HG02840 (cell line): ENCODE measurements around the gene TK1.
"Not testable (repeated sequence)": the region's sequence is repeated elsewhere in the genome, so short reads cannot be mapped to it uniquely, and the experiment has no call there.

ENCODE experiments used
- ATAC-seq: cut with Tn5 transposase; IDR thresholded peaks from one replicate; pipeline ENCODE4 v1.9.1; 2021; ENCODE audit warnings: mild to moderate bottlenecking, moderate library complexity, moderate number of reproducible peaks; ENCODE audit not compliant: unreplicated experiment, low FRiP score

Gene TK1

DNA sequence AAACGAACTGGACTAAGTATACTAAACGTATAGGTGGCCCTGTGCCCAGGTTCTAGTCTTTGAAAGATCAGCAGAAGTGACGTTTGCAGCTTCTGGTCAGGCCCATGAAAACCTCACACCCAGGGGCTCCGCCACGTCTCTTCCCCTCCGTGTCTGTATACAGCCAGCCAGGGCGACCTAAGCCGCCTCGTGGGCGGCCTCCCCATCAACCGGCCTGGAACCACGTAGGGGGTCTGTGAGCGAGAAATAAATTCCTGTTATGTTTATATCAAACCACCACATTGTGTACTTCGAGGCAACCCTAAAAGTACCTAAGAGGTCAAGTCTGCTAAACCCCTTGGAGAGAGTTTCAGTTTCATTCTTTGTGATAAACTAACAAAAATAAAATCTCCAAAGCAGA lies 6.8 kb downstream of the TK1 start:
- ATAC-seq: no peak

DNA sequence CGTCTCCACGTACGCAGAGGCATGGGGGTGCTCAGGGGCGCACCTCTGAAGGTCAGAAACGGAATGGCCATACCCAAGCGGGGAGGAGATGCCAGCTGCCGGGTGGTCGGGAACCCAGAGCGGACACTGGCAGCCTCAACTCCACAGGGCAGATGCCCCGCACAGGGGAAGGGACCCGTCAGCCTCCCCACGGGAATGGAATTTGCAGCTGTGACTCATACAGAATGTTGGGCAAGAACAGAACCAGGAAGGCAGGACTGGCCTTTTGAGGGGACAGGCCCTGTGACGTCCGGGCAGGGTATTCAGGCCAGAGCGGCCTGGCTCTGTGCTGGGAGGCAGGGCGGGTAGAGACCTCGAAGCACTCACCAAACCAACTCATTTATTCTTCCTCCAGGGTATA lies 7.5 kb downstream of the TK1 start:
- ATAC-seq: no peak

DNA sequence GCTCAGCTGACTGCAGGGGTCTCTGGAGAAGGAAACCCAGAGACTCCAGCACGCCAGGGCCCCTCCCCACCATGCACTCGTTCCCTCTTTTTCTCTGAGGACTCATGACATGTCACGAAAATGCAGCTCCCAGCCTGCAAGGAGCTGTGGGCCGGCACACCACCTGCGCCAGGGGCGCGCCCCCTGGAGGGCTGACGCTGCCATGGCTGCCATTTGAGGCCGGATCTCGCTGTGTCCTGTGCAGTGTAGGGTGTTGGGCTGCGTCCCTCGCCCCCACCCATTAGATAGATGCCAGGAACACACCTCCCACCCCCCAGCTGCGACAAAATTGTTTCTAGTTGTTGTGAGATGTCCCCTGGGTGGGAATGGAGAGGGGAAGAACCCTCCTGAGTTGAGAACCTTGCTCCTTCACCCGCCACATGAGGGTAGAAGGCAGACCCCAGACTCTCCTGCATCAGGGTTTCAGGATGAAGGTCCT lies 10.3 kb downstream of the TK1 start:
- no peak for ATAC-seq

DNA sequence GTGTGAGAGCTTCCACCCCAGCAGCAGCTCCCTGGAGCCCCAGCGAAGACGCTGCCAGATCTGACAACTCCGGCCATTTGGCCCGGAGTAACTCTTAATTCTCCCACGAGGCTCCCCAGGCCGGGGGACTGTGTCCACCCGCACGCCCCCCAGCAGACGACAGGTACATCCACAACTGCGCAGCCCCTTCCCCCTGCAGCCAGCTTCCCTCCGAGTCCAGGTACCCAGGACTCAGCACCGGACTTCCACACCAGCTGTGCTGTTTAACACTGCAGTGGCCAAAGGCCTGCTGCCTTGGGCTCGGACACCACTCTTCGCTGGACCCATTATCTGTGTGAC lies 11.2 kb downstream of the TK1 start:
- no peak for ATAC-seq

DNA sequence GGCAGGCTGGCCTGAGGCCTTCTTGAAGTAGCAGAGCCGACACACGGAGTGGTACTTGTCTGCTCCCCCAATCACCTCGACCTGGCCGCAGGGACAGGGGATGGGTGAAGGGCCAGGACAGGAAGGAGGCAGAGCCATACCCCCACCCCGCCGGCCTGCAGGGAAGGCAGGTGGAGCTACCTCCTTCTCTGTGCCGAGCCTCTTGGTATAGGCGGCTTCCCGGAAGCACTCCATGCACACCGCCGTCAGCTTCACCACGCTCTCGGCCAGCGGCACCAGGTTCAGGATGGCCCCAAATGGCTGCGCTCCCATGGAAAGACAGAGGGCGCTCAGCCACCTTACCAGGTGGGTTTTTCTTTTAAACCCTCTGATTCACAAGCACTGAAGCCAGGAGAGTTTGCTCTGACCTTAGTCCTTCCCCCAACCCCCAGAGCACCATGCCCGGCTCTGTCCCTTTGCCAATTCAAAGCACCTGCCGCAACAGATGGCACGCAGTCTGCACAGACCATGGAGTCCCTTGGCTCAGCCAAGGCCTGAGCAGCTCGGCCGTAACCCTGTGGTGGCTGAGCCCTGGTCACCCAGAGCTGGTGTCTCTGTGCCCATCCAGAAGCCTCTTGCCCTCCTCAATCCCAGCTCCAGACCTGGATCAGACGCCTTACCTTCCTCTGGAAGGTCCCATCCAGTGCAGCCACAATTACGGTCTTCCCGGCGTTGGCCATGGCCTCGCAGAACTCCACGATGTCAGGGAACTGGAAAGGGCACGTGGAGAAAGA lies 11.8 kb downstream of the TK1 start:
- no peak for ATAC-seq

DNA sequence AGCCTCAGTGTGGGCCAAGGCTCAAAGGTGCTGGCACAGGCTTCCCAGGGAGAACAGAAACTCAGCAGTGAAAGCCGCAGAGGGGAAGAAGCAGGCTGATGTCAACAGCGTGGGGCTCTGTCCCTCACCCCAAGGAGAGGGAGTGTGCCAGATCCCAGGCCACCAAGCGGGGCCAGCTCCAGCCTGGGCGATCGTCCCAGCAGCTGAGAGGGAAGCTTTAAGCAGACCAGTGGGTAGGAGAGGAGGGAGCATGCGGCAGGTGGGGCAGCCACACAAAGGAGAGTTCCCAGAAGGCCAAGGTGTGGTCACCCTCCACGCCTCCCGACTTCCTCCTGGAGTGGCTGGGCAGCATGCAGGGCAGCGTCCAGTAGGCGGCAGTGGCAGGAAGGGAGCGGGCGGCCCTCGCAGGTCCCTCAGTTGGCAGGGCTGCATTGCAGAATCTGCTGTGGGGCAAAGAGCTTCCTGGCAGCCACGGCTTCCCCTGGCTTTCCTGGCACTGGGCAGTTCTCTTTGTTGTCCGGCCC lies 12.4 kb downstream of the TK1 start:
- ATAC-seq: no peak

DNA sequence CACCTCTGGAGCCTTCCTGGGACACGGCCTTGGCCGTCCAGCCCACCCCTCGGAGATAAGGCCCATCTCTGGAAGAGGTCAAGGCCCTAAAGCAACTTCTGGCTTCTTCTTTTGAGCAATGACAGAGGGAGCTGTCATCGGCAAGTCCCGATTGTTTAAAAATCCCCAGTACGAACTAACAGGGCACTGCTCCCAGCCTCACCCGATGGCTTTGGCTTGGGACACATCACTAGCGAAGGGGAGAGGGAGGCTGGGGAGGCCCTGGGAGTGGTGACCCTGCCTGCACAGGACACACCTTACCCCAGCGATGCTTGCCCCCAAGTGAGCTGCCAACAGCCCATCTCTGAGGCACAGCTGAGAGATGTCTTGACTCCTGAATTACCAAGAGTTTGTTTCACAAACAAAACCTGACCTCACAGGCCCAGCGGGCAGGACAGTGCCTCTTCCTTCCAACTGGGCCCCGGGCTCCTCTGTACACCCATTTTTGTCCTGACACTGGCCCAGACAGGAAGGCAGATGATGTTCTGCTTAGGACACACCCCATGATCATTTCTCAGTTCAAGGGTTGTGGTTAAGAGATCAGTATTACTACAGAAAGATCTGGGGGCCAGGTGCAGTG lies 13.6 kb downstream of the TK1 start:
- ATAC-seq: no peak

DNA sequence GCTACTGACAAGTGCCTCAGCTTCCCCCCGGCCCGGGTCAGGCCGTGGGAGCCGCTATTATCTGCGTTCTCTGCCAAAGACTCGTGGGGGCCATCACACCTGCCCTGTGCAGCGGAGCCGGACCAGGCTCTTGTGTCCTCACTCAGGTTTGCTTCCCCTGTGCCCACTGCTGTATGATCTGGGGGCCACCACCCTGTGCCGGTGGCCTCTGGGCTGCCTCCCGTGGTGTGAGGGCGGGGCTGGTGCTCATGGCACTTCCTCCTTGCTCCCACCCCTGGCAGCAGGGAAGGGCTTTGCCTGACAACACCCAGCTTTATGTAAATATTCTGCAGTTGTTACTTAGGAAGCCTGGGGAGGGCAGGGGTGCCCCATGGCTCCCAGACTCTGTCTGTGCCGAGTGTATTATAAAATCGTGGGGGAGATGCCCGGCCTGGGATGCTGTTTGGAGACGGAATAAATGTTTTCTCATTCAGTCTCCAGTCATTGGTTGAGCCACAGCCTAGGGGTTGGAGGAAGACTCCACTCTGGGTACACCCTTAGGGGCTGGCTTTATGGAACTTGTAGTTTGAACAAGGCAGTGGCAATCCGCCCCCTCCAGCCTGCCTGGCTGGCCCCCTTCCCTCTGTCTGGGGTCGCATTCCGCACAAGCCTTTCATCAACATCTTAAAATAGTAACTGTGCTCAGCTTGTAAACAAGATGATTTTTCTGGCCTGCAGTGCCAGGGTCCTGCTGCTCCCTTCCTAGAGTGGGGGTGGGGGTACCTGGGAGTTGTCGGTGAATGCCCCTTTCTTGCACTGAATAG lies 14.4 kb downstream of the TK1 start:
- no peak for ATAC-seq

DNA sequence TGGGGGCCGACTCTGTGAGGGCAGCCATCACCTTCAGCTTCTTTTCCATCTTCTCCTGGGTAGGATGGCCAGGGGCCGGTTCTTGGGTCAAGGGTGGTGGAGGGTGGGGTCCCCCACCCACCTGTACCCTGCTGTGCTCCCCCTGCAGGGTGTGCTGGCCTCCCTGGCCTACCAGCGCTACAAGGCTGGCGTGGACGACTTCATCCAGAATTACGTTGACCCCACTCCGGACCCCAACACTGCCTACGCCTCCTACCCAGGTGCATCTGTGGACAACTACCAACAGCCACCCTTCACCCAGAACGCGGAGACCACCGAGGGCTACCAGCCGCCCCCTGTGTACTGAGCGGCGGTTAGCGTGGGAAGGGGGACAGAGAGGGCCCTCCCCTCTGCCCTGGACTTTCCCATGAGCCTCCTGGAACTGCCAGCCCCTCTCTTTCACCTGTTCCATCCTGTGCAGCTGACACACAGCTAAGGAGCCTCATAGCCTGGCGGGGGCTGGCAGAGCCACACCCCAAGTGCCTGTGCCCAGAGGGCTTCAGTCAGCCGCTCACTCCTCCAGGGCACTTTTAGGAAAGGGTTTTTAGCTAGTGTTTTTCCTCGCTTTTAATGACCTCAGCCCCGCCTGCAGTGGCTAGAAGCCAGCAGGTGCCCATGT lies 15.1 kb downstream of the TK1 start:
- not testable (repeated sequence) for ATAC-seq

DNA sequence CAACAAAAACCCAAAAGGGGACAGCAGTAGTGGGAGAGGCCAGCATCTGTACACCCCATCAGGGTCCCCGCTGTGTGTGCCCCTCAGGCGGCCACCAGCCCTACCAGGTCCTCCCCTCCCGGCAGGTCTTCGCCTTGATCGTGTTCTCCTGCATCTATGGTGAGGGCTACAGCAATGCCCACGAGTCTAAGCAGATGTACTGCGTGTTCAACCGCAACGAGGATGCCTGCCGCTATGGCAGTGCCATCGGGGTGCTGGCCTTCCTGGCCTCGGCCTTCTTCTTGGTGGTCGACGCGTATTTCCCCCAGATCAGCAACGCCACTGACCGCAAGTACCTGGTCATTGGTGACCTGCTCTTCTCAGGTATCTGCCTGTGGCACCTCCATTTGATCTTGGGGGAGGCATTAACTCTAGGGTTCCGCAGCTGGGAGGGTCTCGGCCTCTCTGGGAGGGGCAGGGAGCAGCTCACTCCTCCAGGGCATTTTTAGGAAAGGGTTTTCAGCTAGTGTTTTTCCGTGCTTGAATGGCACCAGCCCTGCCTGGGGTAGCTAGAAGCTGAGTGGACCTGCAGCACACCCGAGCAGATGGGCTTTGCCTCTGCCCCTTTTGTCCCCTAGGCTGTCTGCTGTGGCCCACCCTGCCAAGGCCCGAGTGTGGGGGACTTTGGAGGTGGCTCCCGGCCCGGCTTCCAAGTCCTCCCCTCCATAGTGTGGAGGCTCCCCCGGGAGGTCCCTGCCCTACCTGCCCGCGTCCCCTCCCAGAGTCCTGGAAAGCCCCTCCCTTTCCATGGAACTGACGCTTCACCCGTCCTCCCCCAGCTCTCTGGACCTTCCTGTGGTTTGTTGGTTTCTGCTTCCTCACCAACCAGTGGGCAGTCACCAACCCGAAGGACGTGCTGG lies 15.9 kb downstream of the TK1 start:
- no peak for ATAC-seq

DNA sequence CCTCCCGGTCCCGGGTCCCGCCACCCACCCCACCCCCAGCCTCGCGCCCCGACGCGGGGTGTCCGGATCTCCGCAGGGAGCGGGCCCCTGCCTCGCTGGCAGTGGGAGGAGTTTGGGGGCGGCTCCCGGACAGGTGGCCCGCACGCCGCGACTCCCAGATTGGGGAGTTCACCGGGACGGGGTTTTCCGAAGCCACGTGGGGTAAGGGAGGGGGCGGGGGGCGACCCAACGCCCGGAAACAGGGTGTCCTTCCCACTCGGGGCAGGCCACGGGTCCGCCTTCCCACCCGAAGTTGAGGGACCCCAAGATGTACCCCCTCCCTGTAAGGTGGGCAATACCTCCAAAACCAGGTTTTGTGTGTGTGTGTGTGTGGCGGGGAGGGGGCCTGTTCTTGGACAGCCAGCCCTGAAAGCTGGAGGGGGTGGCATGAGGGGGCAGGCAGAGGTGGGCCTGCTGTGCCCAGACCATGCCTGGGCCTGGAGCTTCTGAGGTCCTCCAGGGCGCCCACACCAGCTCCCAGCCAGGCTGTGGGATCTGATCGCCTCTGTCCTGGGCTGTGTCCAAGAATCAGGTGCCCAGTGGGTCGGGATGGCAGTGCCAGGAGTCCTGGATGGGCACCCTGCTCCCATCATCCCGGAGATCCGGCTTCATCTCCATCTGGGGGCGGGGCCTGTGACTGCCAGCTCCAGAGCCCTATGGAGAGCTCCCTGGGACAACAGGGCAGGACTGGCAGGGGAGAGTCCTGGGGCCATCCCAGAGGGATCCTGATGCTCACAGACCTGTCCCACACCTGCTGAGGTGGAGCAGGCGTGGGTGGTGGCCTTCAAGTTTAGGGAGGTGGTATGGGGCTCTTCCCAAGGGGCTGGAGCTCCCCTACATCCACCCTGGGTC lies 17.7 kb downstream of the TK1 start:
- peak; percentile 11 for ATAC-seq

DNA sequence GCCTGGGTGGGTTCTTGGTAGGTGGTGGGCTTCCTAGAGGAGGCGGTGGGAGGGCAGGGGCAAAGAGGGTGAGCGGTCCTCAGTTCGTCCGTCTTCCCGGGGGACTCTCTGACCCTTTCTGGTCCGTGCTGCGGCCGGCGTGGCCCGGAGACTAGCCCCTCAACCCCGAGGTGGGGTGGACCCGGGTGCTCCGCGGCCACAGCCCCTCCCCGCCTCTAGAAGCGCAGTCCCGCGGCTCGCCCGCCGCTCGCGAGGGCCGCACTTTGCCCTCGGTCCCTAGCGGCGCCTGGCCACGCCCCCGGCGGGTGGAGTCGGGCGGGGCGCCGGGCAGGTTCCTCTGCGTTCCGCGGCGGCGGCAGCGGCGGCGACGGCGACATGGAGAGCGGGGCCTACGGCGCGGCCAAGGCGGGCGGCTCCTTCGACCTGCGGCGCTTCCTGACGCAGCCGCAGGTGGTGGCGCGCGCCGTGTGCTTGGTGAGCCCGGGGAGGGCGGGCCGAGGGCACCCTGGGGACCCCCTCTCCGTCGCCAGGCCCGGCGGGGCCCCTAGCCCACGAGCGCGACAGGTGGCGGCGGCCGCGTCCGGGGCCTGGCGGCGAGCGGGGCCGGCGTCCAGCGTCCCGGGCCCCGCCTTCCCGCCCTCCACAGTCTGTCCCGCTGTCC lies 18.5 kb downstream of the TK1 start, which contains the start of gene SYNGR2:
Gene SYNGR2, plus strand, starts transcription at position 340 of the 661 bp plus-strand sequence. Its CDS starts 36 bp downstream, at position 376.
- peak; percentile 48 for ATAC-seq

DNA sequence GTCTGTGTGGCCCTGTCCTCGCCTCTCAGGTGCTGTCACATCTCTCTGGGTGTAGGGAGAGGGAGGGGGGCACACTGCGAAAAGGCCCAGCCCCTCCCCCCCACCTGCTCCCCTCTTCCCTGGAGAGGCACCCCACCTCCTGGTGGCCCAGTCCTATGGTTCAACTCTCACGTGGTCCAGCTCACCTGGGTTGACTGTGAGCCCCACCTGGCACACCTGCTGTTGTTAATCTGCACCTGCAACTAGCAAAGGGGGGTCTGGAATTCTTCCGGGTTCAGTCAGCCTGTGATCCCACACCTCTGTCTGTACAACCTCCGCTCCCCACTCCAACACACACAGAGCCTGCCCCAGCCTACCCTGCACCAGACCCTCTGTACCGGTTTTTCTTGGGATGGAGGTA lies 20.4 kb downstream of the TK1 start:
- no peak for ATAC-seq

DNA sequence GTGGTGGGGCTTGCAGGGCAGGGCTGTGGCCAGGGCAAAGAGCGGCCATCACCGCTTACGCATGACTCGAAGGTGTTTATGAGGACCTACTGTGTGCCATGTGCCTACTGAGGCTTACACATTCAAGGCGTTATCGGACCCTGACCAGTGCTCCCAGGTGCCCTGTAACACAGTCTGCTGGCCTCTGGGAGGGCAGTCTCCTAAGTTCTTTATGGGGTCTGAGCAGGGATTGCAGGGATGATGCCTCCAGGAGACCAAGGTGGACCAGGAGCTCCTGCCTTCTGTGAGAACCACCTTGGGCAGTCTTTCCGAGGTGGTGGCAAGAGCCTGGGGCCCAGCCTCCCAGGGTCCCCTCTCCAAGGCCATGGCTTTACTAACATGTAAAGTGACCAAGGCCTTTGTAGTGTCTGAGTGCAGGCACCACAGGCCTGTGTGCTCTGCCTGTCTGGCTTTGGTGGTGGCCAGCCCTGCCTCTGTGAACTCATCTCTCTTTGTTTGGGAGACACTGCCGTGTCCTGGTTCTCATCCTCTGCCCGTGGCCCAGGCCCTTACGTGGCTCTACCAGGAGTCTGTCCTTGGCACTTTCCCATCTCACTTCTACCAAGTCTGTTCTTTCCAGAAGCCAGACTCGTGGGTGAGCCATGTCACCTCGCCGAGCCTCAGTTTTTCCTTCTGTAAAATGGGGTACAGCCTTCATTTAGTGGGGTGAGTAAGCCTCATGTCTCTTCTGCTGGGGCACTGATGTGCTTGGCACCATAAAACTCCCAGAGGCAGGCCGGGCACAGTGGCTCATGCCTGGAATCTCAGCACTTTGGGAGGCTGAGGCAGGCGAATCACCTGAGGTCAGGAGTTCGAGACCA lies 21.9 kb downstream of the TK1 start:
- no peak for ATAC-seq

DNA sequence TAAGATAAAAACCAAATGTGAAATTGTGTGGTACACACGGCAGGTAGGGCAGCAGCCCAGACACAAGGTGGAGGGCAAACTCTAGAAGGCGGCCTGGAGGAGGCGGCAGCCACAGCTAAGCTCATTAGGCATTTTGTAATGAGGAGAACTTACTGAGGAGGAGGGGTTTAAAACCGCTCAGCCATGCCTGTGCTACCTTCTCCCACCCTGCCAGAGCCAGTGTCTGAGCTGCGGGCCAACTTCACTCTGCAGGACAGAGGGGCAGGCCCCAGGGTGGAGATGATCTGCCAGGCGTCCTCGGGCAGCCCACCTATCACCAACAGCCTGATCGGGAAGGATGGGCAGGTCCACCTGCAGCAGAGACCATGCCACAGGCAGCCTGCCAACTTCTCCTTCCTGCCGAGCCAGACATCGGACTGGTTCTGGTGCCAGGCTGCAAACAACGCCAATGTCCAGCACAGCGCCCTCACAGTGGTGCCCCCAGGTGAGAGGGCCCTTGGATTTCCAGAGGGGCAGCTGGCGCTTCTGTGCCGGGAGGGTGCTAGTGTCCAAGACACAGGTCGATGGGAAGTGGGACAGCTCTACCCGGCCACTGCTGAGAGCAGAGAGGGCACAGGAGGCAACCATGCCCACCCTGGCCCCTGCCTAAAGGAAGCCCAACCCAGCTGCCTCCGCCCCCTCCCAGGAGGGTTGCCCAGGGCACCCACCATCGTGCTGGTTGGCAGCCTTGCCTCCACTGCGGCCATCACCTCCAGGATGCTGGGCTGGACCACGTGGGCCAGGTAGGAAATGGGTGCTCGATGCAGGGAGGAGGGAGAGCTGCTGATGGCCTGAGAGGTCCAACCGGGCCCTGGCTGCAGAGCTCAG lies 22.7 kb downstream of the TK1 start:
- ATAC-seq: no peak

DNA sequence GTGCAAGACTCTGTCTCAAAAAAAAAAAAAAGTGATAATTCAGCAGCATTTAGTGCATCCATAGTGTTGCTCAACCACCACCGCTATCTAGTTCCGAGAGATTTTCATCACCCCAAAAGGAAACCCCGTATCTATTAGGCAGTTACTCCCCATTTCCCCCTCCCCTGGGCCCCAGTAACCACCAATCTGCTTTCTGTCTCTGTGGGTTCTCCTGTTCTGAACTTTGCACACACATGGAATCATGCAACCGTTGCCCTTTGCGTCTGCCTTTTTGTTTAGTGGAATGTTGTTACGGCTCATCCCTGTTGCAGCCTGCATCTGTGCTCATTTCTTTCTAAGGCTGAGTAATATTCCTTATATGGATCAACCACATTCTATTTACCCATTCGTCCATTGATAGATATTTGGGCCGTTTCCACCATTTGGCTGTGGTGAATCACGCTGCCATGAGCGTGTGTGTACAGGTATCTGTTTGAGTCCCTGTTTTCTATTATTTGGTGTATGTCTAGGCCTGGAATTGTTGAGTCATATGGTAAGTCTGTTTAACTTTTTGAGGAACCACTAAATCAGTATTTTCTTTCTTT lies 27.2 kb downstream of the TK1 start:
- no peak for ATAC-seq
